ENCODE data around the gene BPNT1. TPM values are rescaled to one million over a fixed set of nuclear protein-coding genes. Genes with fewer than 3 reads are reported as not detected.

Gene BPNT1
- total and polyA plus RNA-seq, 4 donors: 11.5 to 16.4 (median 12.6) TPM

- TF ChIP-seq, protein P1, sequence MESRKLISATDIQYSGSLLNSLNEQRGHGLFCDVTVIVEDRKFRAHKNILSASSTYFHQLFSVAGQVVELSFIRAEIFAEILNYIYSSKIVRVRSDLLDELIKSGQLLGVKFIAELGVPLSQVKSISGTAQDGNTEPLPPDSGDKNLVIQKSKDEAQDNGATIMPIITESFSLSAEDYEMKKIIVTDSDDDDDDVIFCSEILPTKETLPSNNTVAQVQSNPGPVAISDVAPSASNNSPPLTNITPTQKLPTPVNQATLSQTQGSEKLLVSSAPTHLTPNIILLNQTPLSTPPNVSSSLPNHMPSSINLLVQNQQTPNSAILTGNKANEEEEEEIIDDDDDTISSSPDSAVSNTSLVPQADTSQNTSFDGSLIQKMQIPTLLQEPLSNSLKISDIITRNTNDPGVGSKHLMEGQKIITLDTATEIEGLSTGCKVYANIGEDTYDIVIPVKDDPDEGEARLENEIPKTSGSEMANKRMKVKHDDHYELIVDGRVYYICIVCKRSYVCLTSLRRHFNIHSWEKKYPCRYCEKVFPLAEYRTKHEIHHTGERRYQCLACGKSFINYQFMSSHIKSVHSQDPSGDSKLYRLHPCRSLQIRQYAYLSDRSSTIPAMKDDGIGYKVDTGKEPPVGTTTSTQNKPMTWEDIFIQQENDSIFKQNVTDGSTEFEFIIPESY (IDR thresholded peaks at IDR 0.05): no peak
- TF ChIP-seq TAF1 (conservative IDR thresholded peaks at IDR 0.05) (no peak), YY1 (IDR thresholded peaks at IDR 0.05) (no peak)
- TF ChIP-seq, protein P2, sequence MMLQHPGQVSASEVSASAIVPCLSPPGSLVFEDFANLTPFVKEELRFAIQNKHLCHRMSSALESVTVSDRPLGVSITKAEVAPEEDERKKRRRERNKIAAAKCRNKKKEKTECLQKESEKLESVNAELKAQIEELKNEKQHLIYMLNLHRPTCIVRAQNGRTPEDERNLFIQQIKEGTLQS (IDR thresholded peaks at IDR 0.05): no peak
Measured at GRCh38 chr1:220044678-220045355, 44.8 kb downstream of the BPNT1 start (continued).

DNA sequence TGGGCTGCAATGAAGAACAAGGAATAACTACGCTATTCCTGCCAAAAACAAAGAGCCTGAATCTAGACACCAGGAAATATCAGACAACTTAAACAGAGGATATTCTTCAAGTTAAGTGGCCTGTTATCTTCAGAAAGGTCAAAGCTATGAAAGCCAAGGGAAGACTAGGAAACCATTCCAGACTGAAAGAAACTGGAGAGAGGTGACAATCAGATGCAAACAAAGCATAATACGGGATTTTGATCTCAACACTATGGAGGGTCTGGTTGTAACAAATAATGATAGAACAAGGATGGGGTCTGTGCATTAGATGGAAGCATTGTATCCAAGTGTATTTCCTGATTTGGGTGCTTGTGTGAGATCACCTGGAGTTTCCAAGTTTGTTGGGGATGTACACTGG, 45.9 kb downstream of the BPNT1 start:
- H3K36me3 ChIP-seq (ENCODE audit: control insufficient read depth in 4 of 4, insufficient read depth in 3 of 4, low read depth in 1 of 4, low read length in 3 of 4): peaks cover 2 to 11% (median 8%) of the 10 kb centered on the region in 4 donors
- TF ChIP-seq JUND (IDR thresholded peaks at IDR 0.05): no peak
- TF ChIP-seq, protein P3, sequence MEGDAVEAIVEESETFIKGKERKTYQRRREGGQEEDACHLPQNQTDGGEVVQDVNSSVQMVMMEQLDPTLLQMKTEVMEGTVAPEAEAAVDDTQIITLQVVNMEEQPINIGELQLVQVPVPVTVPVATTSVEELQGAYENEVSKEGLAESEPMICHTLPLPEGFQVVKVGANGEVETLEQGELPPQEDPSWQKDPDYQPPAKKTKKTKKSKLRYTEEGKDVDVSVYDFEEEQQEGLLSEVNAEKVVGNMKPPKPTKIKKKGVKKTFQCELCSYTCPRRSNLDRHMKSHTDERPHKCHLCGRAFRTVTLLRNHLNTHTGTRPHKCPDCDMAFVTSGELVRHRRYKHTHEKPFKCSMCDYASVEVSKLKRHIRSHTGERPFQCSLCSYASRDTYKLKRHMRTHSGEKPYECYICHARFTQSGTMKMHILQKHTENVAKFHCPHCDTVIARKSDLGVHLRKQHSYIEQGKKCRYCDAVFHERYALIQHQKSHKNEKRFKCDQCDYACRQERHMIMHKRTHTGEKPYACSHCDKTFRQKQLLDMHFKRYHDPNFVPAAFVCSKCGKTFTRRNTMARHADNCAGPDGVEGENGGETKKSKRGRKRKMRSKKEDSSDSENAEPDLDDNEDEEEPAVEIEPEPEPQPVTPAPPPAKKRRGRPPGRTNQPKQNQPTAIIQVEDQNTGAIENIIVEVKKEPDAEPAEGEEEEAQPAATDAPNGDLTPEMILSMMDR (IDR thresholded peaks at IDR 0.05; ENCODE audit: low read depth, low read length, missing input control): no peak
- TF ChIP-seq FOXA2 (IDR thresholded peaks at IDR 0.05): no peak
- TF ChIP-seq, protein P4, sequence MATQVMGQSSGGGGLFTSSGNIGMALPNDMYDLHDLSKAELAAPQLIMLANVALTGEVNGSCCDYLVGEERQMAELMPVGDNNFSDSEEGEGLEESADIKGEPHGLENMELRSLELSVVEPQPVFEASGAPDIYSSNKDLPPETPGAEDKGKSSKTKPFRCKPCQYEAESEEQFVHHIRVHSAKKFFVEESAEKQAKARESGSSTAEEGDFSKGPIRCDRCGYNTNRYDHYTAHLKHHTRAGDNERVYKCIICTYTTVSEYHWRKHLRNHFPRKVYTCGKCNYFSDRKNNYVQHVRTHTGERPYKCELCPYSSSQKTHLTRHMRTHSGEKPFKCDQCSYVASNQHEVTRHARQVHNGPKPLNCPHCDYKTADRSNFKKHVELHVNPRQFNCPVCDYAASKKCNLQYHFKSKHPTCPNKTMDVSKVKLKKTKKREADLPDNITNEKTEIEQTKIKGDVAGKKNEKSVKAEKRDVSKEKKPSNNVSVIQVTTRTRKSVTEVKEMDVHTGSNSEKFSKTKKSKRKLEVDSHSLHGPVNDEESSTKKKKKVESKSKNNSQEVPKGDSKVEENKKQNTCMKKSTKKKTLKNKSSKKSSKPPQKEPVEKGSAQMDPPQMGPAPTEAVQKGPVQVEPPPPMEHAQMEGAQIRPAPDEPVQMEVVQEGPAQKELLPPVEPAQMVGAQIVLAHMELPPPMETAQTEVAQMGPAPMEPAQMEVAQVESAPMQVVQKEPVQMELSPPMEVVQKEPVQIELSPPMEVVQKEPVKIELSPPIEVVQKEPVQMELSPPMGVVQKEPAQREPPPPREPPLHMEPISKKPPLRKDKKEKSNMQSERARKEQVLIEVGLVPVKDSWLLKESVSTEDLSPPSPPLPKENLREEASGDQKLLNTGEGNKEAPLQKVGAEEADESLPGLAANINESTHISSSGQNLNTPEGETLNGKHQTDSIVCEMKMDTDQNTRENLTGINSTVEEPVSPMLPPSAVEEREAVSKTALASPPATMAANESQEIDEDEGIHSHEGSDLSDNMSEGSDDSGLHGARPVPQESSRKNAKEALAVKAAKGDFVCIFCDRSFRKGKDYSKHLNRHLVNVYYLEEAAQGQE (IDR thresholded peaks at IDR 0.05): no peak
- TF ChIP-seq, protein P2 (IDR thresholded peaks at IDR 0.05): no peak
- no peak for TF ChIP-seq HNF4A (conservative IDR thresholded peaks at IDR 0.05)
- TF ChIP-seq FOXA1 (IDR thresholded peaks at IDR 0.05): no peak
- TF ChIP-seq, protein P1 (IDR thresholded peaks at IDR 0.05): no peak
- TF ChIP-seq YY1 (IDR thresholded peaks at IDR 0.05): no peak
- no peak for TF ChIP-seq RAD21 (IDR thresholded peaks at IDR 0.05)
- TF ChIP-seq NR2F2 (IDR thresholded peaks at IDR 0.05): no peak
- TF ChIP-seq GABPA (IDR thresholded peaks at IDR 0.05 in 1 of 2, conservative IDR thresholded peaks at IDR 0.05 in 1 of 2): no peak
- no peak for TF ChIP-seq MAX (IDR thresholded peaks at IDR 0.05)
- TF ChIP-seq HNF4G (IDR thresholded peaks at IDR 0.05): no peak
- TF ChIP-seq RXRA (IDR thresholded peaks at IDR 0.05): no peak
- TF ChIP-seq EGR1 (IDR thresholded peaks at IDR 0.05; ENCODE audit: low read depth in 2 of 2): no peak
- H3K9ac ChIP-seq (ENCODE audit: low read depth in 1 of 2, low read length in 2 of 2): no peak overlapping the region
- peaks cover 7 to 17% (median 11%) of the 10 kb centered on the region in 4 donors for H3K4me1 ChIP-seq (ENCODE audit: control insufficient read depth in 4 of 4, insufficient read depth in 4 of 4, low read length in 3 of 4)
- H3K27me3 ChIP-seq (ENCODE audit: control insufficient read depth in 4 of 4, insufficient read depth in 4 of 4, low read length in 3 of 4): no peaks in the 10 kb centered on the region
- H3K9me3 ChIP-seq (ENCODE audit: control insufficient read depth in 4 of 4, low read length in 3 of 4): no peaks in the 10 kb centered on the region
- 81% methylated on average over 2 of the region's 2 CpGs for WGBS
- H3K27ac ChIP-seq (ENCODE audit: low read depth in 1 of 2, low read length in 2 of 2): no peak overlapping the region
- DNase-seq (ENCODE audit: low spot score): no peak
- no peak overlapping the region for H3K4me3 ChIP-seq (ENCODE audit: low read depth in 1 of 3, low read length in 3 of 3)
